T-helper 17 cell (primary cell): ENCODE results near the gene TSC22D3. TPM values are rescaled to one million over a fixed set of nuclear protein-coding genes. Genes with fewer than 3 reads are reported as not detected.
"Not testable (repeated sequence)": the region's sequence is repeated elsewhere in the genome, so short reads cannot be mapped to it uniquely, and the experiment has no call there.

Experiments used
- ATAC-seq: fragments of 150-1000 bp; cut with Tn5 transposase; 2 replicates; pipeline ENCODE4 v1.10.0; 2021; ENCODE audit warnings: mild to moderate bottlenecking, moderate library complexity
- DNase-seq, 3 donors: peaks; one replicate each; pipeline versions ENCODE4 v3.0.0 to v3.0.0-alpha.2; 2020 to 2021
- H3K9me3 ChIP-seq: one replicate; pipeline ENCODE4 v1.7.0; 2013; ENCODE audit warnings: low read length, mild to moderate bottlenecking; ENCODE audit not compliant: control insufficient read depth, poor library complexity, severe bottlenecking
- H3K27ac Mint-ChIP-seq: one replicate; pipeline ENCODE4 v1.8.0; 2022; ENCODE audit warnings: mild to moderate bottlenecking, moderate library complexity, mixed read lengths
- H3K27me3 Mint-ChIP-seq: one replicate; pipeline ENCODE4 v1.8.0; 2022; ENCODE audit warnings: mixed read lengths
- H3K36me3 Mint-ChIP-seq: one replicate; pipeline ENCODE4 v1.8.0; 2022; ENCODE audit warnings: low read depth, mixed read lengths
- H3K4me1 Mint-ChIP-seq: one replicate; pipeline ENCODE4 v1.8.0; 2022; ENCODE audit warnings: mild to moderate bottlenecking, mixed read lengths
- H3K4me3 Mint-ChIP-seq: one replicate; pipeline ENCODE4 v1.8.0; 2022; ENCODE audit warnings: mild to moderate bottlenecking, moderate library complexity, mixed read lengths
- total RNA-seq, 4 donors: library from RNA in 2 of 4; stranded (reverse) in 2 of 4; gene quantifications; one replicate each; pipeline ENCODE4 v1.2.3 and lab custom pipeline; 2022 to 2026

The TSC22D3 gene
- total RNA-seq, 2 donors from 2014 or later = 1,559 to 2,031 TPM

- H3K4me3 Mint-ChIP-seq = peak overlapping the region; percentile 93
- no peak for DNase-seq
- H3K9me3 ChIP-seq = no peaks in the 10 kb centered on the region
- ATAC-seq = no peak
- H3K36me3 Mint-ChIP-seq = peaks cover 2% of the 10 kb centered on the region
- peak overlapping the region; percentile 99 for H3K27ac Mint-ChIP-seq
- H3K4me1 Mint-ChIP-seq = peaks cover 54% of the 10 kb centered on the region
- H3K27me3 Mint-ChIP-seq = no peaks in the 10 kb centered on the region
Measured at GRCh38 chrX:107675823-107676555, 99.6 kb downstream of the TSC22D3 start.

GRCh38 chrX:107675365-107675654 lies 100.3 kb downstream of the TSC22D3 start:
- peak overlapping the region; percentile 93 for H3K4me3 Mint-ChIP-seq
- H3K4me1 Mint-ChIP-seq = peaks cover 47% of the 10 kb centered on the region
- DNase-seq (no peak), ATAC-seq (no peak)
- H3K27me3 Mint-ChIP-seq = no peaks in the 10 kb centered on the region
- peaks cover under 1% of the 10 kb centered on the region for H3K36me3 Mint-ChIP-seq
- peak overlapping the region; percentile 99 for H3K27ac Mint-ChIP-seq
- H3K9me3 ChIP-seq = no peaks in the 10 kb centered on the region

GRCh38 chrX:107674480-107675364 lies 100.9 kb downstream of the TSC22D3 start:
- peak overlapping the region; percentile 99 for H3K27ac Mint-ChIP-seq
- no peaks in the 10 kb centered on the region for H3K36me3 Mint-ChIP-seq
- ATAC-seq = peak; percentile 32
- DNase-seq = peak; percentile 13 to 45 (median 40)
- peaks cover 43% of the 10 kb centered on the region for H3K4me1 Mint-ChIP-seq
- H3K9me3 ChIP-seq = no peaks in the 10 kb centered on the region
- H3K27me3 Mint-ChIP-seq = no peaks in the 10 kb centered on the region
- peak overlapping the region; percentile 93 for H3K4me3 Mint-ChIP-seq

- ATAC-seq = peak; percentile 78
- DNase-seq = peak; percentile 72 to 86 (median 77)
- H3K36me3 Mint-ChIP-seq = no peaks in the 10 kb centered on the region
- H3K27ac Mint-ChIP-seq = peak overlapping the region; percentile 99
- peaks cover 41% of the 10 kb centered on the region for H3K4me1 Mint-ChIP-seq
- peak overlapping the region; percentile 93 for H3K4me3 Mint-ChIP-seq
- no peaks in the 10 kb centered on the region for H3K9me3 ChIP-seq
- no peaks in the 10 kb centered on the region for H3K27me3 Mint-ChIP-seq
Measured at GRCh38 chrX:107673933-107674479, 101.6 kb downstream of the TSC22D3 start.

GRCh38 chrX:107673431-107673830 lies 102.2 kb downstream of the TSC22D3 start:
- peaks cover 37% of the 10 kb centered on the region for H3K4me1 Mint-ChIP-seq
- no peak for DNase-seq
- no peaks in the 10 kb centered on the region for H3K27me3 Mint-ChIP-seq
- no peaks in the 10 kb centered on the region for H3K9me3 ChIP-seq
- peak; percentile 2 for ATAC-seq
- H3K4me3 Mint-ChIP-seq = peak overlapping the region; percentile 79
- H3K36me3 Mint-ChIP-seq = no peaks in the 10 kb centered on the region
- H3K27ac Mint-ChIP-seq = peak overlapping the region; percentile 99

GRCh38 chrX:107672955-107673378 lies 102.6 kb downstream of the TSC22D3 start:
- H3K9me3 ChIP-seq = no peaks in the 10 kb centered on the region
- Mint-ChIP-seq H3K4me1 (peaks cover 35% of the 10 kb centered on the region), H3K36me3 (no peaks in the 10 kb centered on the region), H3K27ac (peak overlapping the region; percentile 99), H3K4me3 (peak overlapping the region; percentile 79), H3K27me3 (no peaks in the 10 kb centered on the region)
- peak; percentile 56 for ATAC-seq
- DNase-seq = peak; percentile 59 to 74 (median 63)

- not testable (repeated sequence) for H3K27me3 Mint-ChIP-seq, H3K9me3 ChIP-seq, H3K4me3 Mint-ChIP-seq, H3K36me3 Mint-ChIP-seq, DNase-seq, ATAC-seq
- H3K27ac Mint-ChIP-seq = peak overlapping the region; percentile 16
- H3K4me1 Mint-ChIP-seq = peaks cover 36% of the 10 kb centered on the region
Measured at GRCh38 chrX:107671256-107671655, 104.3 kb downstream of the TSC22D3 start.

GRCh38 chrX:107669885-107670628 lies 105.5 kb downstream of the TSC22D3 start:
- no peak for ATAC-seq
- no peak for DNase-seq
- Mint-ChIP-seq H3K27ac (no peak overlapping the region), H3K27me3 (no peaks in the 10 kb centered on the region), H3K36me3 (peaks cover 5% of the 10 kb centered on the region), H3K4me1 (peaks cover 29% of the 10 kb centered on the region), H3K4me3 (no peak overlapping the region)
- no peaks in the 10 kb centered on the region for H3K9me3 ChIP-seq

- no peak for ATAC-seq
- Mint-ChIP-seq H3K36me3 (peaks cover 5% of the 10 kb centered on the region), H3K4me3 (no peak overlapping the region), H3K27me3 (no peaks in the 10 kb centered on the region), H3K27ac (no peak overlapping the region), H3K4me1 (peaks cover 23% of the 10 kb centered on the region)
- H3K9me3 ChIP-seq = no peaks in the 10 kb centered on the region
- no peak for DNase-seq
Measured at GRCh38 chrX:107669261-107669660, 106.3 kb downstream of the TSC22D3 start.

- DNase-seq, H3K27me3 Mint-ChIP-seq, ATAC-seq, H3K4me3 Mint-ChIP-seq, H3K36me3 Mint-ChIP-seq, H3K9me3 ChIP-seq, H3K27ac Mint-ChIP-seq: not testable (repeated sequence)
- H3K4me1 Mint-ChIP-seq = peaks cover 23% of the 10 kb centered on the region
Measured at GRCh38 chrX:107668710-107669109, 106.9 kb downstream of the TSC22D3 start.

- H3K27ac Mint-ChIP-seq = peak overlapping the region; percentile 21
- no peaks in the 10 kb centered on the region for H3K9me3 ChIP-seq
- DNase-seq (no peak), ATAC-seq (no peak)
- peaks cover 5% of the 10 kb centered on the region for H3K36me3 Mint-ChIP-seq
- no peaks in the 10 kb centered on the region for H3K27me3 Mint-ChIP-seq
- peaks cover 17% of the 10 kb centered on the region for H3K4me1 Mint-ChIP-seq
- H3K4me3 Mint-ChIP-seq = no peak overlapping the region
Measured at GRCh38 chrX:107667426-107667825, 108.2 kb downstream of the TSC22D3 start.

GRCh38 chrX:107666931-107667330 lies 108.7 kb downstream of the TSC22D3 start:
- ATAC-seq = no peak

More at GRCh38 chrX:107666931-107667330, 108.7 kb downstream of the TSC22D3 start:
- peaks cover 5% of the 10 kb centered on the region for H3K36me3 Mint-ChIP-seq
- H3K4me1 Mint-ChIP-seq = peaks cover 17% of the 10 kb centered on the region
- no peaks in the 10 kb centered on the region for H3K9me3 ChIP-seq
- no peak for DNase-seq
- peak overlapping the region; percentile 21 for H3K27ac Mint-ChIP-seq
- H3K4me3 Mint-ChIP-seq = no peak overlapping the region
- no peaks in the 10 kb centered on the region for H3K27me3 Mint-ChIP-seq
